ENCODE measurements around the gene COLEC11. TPM values are rescaled to one million over a fixed set of nuclear protein-coding genes. Genes with fewer than 3 reads are reported as not detected.
"Not testable (repeated sequence)": the region's sequence is repeated elsewhere in the genome, so short reads cannot be mapped to it uniquely, and the experiment has no call there.

Gene COLEC11
- total and polyA plus RNA-seq, 2 experiments from 2014 or later, result 1.3 to 1.5 TPM

- TF ChIP-seq, protein P1, sequence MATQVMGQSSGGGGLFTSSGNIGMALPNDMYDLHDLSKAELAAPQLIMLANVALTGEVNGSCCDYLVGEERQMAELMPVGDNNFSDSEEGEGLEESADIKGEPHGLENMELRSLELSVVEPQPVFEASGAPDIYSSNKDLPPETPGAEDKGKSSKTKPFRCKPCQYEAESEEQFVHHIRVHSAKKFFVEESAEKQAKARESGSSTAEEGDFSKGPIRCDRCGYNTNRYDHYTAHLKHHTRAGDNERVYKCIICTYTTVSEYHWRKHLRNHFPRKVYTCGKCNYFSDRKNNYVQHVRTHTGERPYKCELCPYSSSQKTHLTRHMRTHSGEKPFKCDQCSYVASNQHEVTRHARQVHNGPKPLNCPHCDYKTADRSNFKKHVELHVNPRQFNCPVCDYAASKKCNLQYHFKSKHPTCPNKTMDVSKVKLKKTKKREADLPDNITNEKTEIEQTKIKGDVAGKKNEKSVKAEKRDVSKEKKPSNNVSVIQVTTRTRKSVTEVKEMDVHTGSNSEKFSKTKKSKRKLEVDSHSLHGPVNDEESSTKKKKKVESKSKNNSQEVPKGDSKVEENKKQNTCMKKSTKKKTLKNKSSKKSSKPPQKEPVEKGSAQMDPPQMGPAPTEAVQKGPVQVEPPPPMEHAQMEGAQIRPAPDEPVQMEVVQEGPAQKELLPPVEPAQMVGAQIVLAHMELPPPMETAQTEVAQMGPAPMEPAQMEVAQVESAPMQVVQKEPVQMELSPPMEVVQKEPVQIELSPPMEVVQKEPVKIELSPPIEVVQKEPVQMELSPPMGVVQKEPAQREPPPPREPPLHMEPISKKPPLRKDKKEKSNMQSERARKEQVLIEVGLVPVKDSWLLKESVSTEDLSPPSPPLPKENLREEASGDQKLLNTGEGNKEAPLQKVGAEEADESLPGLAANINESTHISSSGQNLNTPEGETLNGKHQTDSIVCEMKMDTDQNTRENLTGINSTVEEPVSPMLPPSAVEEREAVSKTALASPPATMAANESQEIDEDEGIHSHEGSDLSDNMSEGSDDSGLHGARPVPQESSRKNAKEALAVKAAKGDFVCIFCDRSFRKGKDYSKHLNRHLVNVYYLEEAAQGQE (IDR thresholded peaks at IDR 0.05; ENCODE audit: unreplicated experiment), result no peak
- TF ChIP-seq EZH2phosphoT487 (IDR thresholded peaks at IDR 0.05; ENCODE audit: unreplicated experiment) (no peak), ZNF114 (CRISPR knock-in tag; IDR thresholded peaks at IDR 0.05) (no peak), POLR2AphosphoS5 (IDR thresholded peaks at IDR 0.05; ENCODE audit: low read depth) (no peak)
Observed at GRCh38 chr2:3566806-3567205, 28.1 kb upstream of the COLEC11 start (continued).

DNA sequence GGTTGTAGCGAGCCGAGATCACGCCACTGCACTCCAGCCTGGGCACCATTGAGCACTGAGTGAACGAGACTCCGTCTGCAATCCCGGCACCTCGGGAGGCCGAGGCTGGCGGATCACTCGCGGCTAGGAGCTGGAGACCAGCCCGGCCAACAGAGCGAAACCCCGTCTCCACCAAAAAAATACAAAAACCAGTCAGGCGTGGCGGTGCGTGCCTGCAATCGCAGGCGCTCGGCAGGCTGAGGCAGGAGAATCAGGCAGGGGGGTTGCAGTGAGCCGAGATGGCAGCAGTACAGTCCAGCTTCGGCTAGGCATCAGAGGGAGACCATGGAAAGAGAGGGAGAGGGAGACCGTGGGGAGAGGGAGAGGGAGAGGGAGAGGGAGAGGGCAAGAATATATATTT lies 25.3 kb upstream of the COLEC11 start:
- not testable (repeated sequence) for H3K27me3 Mint-ChIP-seq (ENCODE audit: insufficient read depth, low read depth, poor library complexity); H3K4me2 ChIP-seq; H3K36me3 Mint-ChIP-seq (ENCODE audit: low read depth); H4K20me1 ChIP-seq (replicated peaks; ENCODE audit: insufficient read depth); H3F3A ChIP-seq (replicated peaks; ENCODE audit: low read depth); H3K9me2 ChIP-seq (ENCODE audit: insufficient read depth); H3K79me2 ChIP-seq (replicated peaks; ENCODE audit: insufficient read depth); H3K4me3 Mint-ChIP-seq; H3K36me3 ChIP-seq (ENCODE audit: insufficient read depth); H3K27ac ChIP-seq (ENCODE audit: low read depth); H3K4me1 ChIP-seq (ENCODE audit: insufficient read depth); H3K9me3 Mint-ChIP-seq; H3K4me3 ChIP-seq; H2AFZ ChIP-seq; DNase-seq (ENCODE audit: low spot score); H3K27me3 ChIP-seq (ENCODE audit: insufficient read depth); ATAC-seq; H3K27ac Mint-ChIP-seq; H3K4me1 Mint-ChIP-seq

DNA sequence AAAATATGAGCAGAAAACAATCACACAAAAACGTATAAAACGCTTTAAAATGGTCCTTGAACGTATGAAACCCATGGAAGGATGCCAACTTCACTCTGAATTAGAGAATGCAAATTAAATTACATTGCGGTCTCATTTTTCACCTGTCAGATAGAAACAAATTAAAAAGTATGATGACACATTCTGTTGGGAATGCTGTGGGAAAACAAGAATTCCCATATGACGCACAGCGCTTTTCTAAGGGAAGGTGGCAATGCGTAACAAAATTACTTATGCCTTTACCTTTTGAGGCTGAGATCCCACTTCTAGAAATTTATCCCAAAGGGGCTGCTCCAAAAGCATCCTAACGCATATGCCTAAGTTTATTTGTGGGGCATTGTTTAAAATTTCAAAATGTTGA lies 23.6 kb upstream of the COLEC11 start:
- H4K20me1 ChIP-seq (replicated peaks; ENCODE audit: insufficient read depth), result peaks cover 3% of the 10 kb centered on the region; the same call in 1 of the 2 replicates
- H3K36me3 ChIP-seq (ENCODE audit: insufficient read depth), result peaks cover under 1% of the 10 kb centered on the region; the same call in 1 of the 2 replicates
- H3K4me1 ChIP-seq (ENCODE audit: insufficient read depth), result 0 out of 2 replicates have a peak, but pooled peaks cover under 1% of the 10 kb centered on the region
- ATAC-seq, result no peak
- H3K27ac ChIP-seq (ENCODE audit: low read depth), result no peak overlapping the region
- H3K36me3 Mint-ChIP-seq (ENCODE audit: low read depth), result peaks cover 14% of the 10 kb centered on the region
- peaks cover 5% of the 10 kb centered on the region for H3K4me1 Mint-ChIP-seq
- TF ChIP-seq POLR2AphosphoS5 (IDR thresholded peaks at IDR 0.05; ENCODE audit: low read depth) (no peak), ZNF331 (CRISPR knock-in tag; IDR thresholded peaks at IDR 0.05; ENCODE audit: low read depth) (no peak), CTCF (conservative IDR thresholded peaks at IDR 0.05; ENCODE audit: low read depth in 2 of 2) (no peak), ZNF114 (CRISPR knock-in tag; IDR thresholded peaks at IDR 0.05) (no peak)
- TF ChIP-seq, protein P2, sequence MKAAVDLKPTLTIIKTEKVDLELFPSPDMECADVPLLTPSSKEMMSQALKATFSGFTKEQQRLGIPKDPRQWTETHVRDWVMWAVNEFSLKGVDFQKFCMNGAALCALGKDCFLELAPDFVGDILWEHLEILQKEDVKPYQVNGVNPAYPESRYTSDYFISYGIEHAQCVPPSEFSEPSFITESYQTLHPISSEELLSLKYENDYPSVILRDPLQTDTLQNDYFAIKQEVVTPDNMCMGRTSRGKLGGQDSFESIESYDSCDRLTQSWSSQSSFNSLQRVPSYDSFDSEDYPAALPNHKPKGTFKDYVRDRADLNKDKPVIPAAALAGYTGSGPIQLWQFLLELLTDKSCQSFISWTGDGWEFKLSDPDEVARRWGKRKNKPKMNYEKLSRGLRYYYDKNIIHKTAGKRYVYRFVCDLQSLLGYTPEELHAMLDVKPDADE (IDR thresholded peaks at IDR 0.05), result no peak
- H3K79me2 ChIP-seq (replicated peaks; ENCODE audit: insufficient read depth), result peaks cover 12% of the 10 kb centered on the region
- H3K4me2 ChIP-seq, result no peak overlapping the region
- no peak overlapping the region for H3K27ac Mint-ChIP-seq
- no peaks in the 10 kb centered on the region for H3K27me3 ChIP-seq (ENCODE audit: insufficient read depth)
- H3F3A ChIP-seq (replicated peaks; ENCODE audit: low read depth), result no peaks in the 10 kb centered on the region; the same call in 1 of the 2 replicates
- no peak for DNase-seq (ENCODE audit: low spot score)
- no peak overlapping the region for H2AFZ ChIP-seq
- no peaks in the 10 kb centered on the region for H3K9me2 ChIP-seq (ENCODE audit: insufficient read depth)
- H3K27me3 Mint-ChIP-seq (ENCODE audit: insufficient read depth, low read depth, poor library complexity), result peaks cover 12% of the 10 kb centered on the region
- no peaks in the 10 kb centered on the region for H3K9me3 Mint-ChIP-seq
- no peak overlapping the region for H3K4me3 Mint-ChIP-seq
- H3K4me3 ChIP-seq, result no peak overlapping the region

All from GM23338 (cell line).